ENCODE data around the gene IL1R2. TPM values are rescaled to one million over a fixed set of nuclear protein-coding genes. Genes with fewer than 3 reads are reported as not detected.

IL1R2 gene
- total RNA-seq, 1 experiment from 2014 or later = 0.22 TPM

- peaks cover 3% of the 10 kb centered on the region; the same call in 1 of the 2 replicates for H3K27me3 Mint-ChIP-seq (ENCODE audit: low read depth)
- ATAC-seq (peak; percentile 78), DNase-seq (ENCODE audit: low spot score) (no peak)
- TF ChIP-seq SP1 (CRISPR knock-in tag; conservative IDR thresholded peaks at IDR 0.05) = 0 out of 2 replicates have a peak, but pooled peaks have one; percentile 20
- TF ChIP-seq JAZF1 (CRISPR knock-in tag; IDR thresholded peaks at IDR 0.05) = no peak
- H3K4me1 Mint-ChIP-seq = peaks cover 26% of the 10 kb centered on the region
- POLR2A ChIA-PET = no interaction called here
- 0 out of 2 replicates have a peak overlapping the region, but pooled peaks have one; percentile 54 for H3K27ac Mint-ChIP-seq
- no peak overlapping the region for H3K4me3 Mint-ChIP-seq
- CTCF ChIA-PET = interaction anchor here (1.5 kb wide), 1 partner anchor 31 kb away, joined by 3 read pairs; no protein-coding TSS in a partner anchor
- H3K36me3 Mint-ChIP-seq = peaks cover 27% of the 10 kb centered on the region
- peaks cover 38% of the 10 kb centered on the region for H3K9me3 Mint-ChIP-seq
These were observed 17.1 kb upstream of the IL1R2 start for GRCh38 chr2:101974663-101975062.

- Mint-ChIP-seq H3K36me3 (peaks cover 21% of the 10 kb centered on the region), H3K9me3 (peaks cover 31% of the 10 kb centered on the region), H3K27ac (no peak overlapping the region), H3K4me1 (peaks cover 20% of the 10 kb centered on the region), H3K27me3 (ENCODE audit: low read depth) (peaks cover 2% of the 10 kb centered on the region; the same call in 1 of the 2 replicates), H3K4me3 (no peak overlapping the region)
- POLR2A ChIA-PET = no interaction called here
- CTCF ChIA-PET = interaction anchor here (1.5 kb wide), 1 partner anchor 31 kb away, joined by 3 read pairs; no protein-coding TSS in a partner anchor
- TF ChIP-seq E2F5 (CRISPR knock-in tag; IDR thresholded peaks at IDR 0.05) (no peak), ERG (CRISPR knock-in tag; IDR thresholded peaks at IDR 0.05) (no peak), ZNF416 (CRISPR knock-in tag; IDR thresholded peaks at IDR 0.05) (no peak), IRF1 (CRISPR knock-in tag; IDR thresholded peaks at IDR 0.05) (no peak), ZNF396 (CRISPR knock-in tag; IDR thresholded peaks at IDR 0.05; ENCODE audit: borderline replicate concordance) (no peak), CBFB (CRISPR knock-in tag; IDR thresholded peaks at IDR 0.05; ENCODE audit: low read depth) (no peak), CDX4 (CRISPR knock-in tag; IDR thresholded peaks at IDR 0.05; ENCODE audit: borderline replicate concordance) (no peak), FOXJ3 (CRISPR knock-in tag; IDR thresholded peaks at IDR 0.05; ENCODE audit: borderline replicate concordance) (no peak), NFYB (CRISPR knock-in tag; conservative IDR thresholded peaks at IDR 0.05; ENCODE audit: low read depth) (no peak), ZNF138 (CRISPR knock-in tag; conservative IDR thresholded peaks at IDR 0.05) (no peak), JUN (CRISPR knock-in tag; IDR thresholded peaks at IDR 0.05) (no peak)
- TF ChIP-seq, protein P1, sequence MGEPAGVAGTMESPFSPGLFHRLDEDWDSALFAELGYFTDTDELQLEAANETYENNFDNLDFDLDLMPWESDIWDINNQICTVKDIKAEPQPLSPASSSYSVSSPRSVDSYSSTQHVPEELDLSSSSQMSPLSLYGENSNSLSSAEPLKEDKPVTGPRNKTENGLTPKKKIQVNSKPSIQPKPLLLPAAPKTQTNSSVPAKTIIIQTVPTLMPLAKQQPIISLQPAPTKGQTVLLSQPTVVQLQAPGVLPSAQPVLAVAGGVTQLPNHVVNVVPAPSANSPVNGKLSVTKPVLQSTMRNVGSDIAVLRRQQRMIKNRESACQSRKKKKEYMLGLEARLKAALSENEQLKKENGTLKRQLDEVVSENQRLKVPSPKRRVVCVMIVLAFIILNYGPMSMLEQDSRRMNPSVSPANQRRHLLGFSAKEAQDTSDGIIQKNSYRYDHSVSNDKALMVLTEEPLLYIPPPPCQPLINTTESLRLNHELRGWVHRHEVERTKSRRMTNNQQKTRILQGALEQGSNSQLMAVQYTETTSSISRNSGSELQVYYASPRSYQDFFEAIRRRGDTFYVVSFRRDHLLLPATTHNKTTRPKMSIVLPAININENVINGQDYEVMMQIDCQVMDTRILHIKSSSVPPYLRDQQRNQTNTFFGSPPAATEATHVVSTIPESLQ (CRISPR knock-in tag; IDR thresholded peaks at IDR 0.05) = no peak
- TF ChIP-seq, protein P2, sequence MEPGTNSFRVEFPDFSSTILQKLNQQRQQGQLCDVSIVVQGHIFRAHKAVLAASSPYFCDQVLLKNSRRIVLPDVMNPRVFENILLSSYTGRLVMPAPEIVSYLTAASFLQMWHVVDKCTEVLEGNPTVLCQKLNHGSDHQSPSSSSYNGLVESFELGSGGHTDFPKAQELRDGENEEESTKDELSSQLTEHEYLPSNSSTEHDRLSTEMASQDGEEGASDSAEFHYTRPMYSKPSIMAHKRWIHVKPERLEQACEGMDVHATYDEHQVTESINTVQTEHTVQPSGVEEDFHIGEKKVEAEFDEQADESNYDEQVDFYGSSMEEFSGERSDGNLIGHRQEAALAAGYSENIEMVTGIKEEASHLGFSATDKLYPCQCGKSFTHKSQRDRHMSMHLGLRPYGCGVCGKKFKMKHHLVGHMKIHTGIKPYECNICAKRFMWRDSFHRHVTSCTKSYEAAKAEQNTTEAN (CRISPR knock-in tag; IDR thresholded peaks at IDR 0.05) = no peak
- TF ChIP-seq, protein P3, sequence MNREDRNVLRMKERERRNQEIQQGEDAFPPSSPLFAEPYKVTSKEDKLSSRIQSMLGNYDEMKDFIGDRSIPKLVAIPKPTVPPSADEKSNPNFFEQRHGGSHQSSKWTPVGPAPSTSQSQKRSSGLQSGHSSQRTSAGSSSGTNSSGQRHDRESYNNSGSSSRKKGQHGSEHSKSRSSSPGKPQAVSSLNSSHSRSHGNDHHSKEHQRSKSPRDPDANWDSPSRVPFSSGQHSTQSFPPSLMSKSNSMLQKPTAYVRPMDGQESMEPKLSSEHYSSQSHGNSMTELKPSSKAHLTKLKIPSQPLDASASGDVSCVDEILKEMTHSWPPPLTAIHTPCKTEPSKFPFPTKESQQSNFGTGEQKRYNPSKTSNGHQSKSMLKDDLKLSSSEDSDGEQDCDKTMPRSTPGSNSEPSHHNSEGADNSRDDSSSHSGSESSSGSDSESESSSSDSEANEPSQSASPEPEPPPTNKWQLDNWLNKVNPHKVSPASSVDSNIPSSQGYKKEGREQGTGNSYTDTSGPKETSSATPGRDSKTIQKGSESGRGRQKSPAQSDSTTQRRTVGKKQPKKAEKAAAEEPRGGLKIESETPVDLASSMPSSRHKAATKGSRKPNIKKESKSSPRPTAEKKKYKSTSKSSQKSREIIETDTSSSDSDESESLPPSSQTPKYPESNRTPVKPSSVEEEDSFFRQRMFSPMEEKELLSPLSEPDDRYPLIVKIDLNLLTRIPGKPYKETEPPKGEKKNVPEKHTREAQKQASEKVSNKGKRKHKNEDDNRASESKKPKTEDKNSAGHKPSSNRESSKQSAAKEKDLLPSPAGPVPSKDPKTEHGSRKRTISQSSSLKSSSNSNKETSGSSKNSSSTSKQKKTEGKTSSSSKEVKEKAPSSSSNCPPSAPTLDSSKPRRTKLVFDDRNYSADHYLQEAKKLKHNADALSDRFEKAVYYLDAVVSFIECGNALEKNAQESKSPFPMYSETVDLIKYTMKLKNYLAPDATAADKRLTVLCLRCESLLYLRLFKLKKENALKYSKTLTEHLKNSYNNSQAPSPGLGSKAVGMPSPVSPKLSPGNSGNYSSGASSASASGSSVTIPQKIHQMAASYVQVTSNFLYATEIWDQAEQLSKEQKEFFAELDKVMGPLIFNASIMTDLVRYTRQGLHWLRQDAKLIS (CRISPR knock-in tag; IDR thresholded peaks at IDR 0.05; ENCODE audit: borderline replicate concordance) = no peak
- ATAC-seq = no peak
- DNase-seq (ENCODE audit: low spot score) = no peak
These were observed 16.4 kb upstream of the IL1R2 start for GRCh38 chr2:101975171-101975870.
